Measurements from ENCODE around the gene FFAR1. TPM values are rescaled to one million over a fixed set of nuclear protein-coding genes. Genes with fewer than 3 reads are reported as not detected.
"Not testable (repeated sequence)": the region's sequence is repeated elsewhere in the genome, so short reads cannot be mapped to it uniquely, and the experiment has no call there.

Gene FFAR1
- total RNA-seq, 2 experiments from 2014 or later, result 0.10 TPM; not detected in 1

- H3K4me3 Mint-ChIP-seq, result peak within 1 kb of the TSS; percentile 67
- peak within 1 kb of the TSS; percentile 78 for H3K27ac Mint-ChIP-seq
- H3K27me3 Mint-ChIP-seq (ENCODE audit: low read depth), result no peaks in the 10 kb centered on the region
- no peaks in the 10 kb centered on the region for H3K9me3 Mint-ChIP-seq
- H3K4me1 Mint-ChIP-seq (ENCODE audit: low read depth), result peaks cover 13% of the 10 kb centered on the region
- DNase-seq, result peak; percentile 43
- H3K36me3 Mint-ChIP-seq (ENCODE audit: low read depth), result no peaks in the 10 kb centered on the region
- intact Hi-C loops (cut with micrococcal nuclease), result no loop called here
- CTCF ChIA-PET, result interaction anchor here (0.6 to 1.2 kb wide), 5 partner anchors 10 to 112 kb away, joined by 3 to 5 read pairs (median 3); partner anchors contain the start of gene FFAR1
These were observed 10.3 kb downstream of the FFAR1 start, which contains the start of gene FFAR3 for GRCh38 chr19:35357867-35358573. FFAR3 (plus strand) TSS chr19:35358460; CDS start chr19:35358891, 431 bp downstream.

- CTCF ChIA-PET; H3K27ac Mint-ChIP-seq; H3K36me3 Mint-ChIP-seq (ENCODE audit: low read depth); H3K27me3 Mint-ChIP-seq (ENCODE audit: low read depth); intact Hi-C loops (cut with micrococcal nuclease); H3K9me3 Mint-ChIP-seq: not testable (repeated sequence)
- Mint-ChIP-seq H3K4me3 (peak overlapping the region; percentile 44), H3K4me1 (ENCODE audit: low read depth) (peaks cover 12% of the 10 kb centered on the region)
- peak; percentile 33 for DNase-seq
These were observed 11.1 kb downstream of the FFAR1 start for GRCh38 chr19:35358834-35359233.

- intact Hi-C loops (cut with micrococcal nuclease); H3K4me3 Mint-ChIP-seq; H3K27ac Mint-ChIP-seq; H3K27me3 Mint-ChIP-seq (ENCODE audit: low read depth); CTCF ChIA-PET; H3K36me3 Mint-ChIP-seq (ENCODE audit: low read depth); H3K9me3 Mint-ChIP-seq; DNase-seq: not testable (repeated sequence)
- H3K4me1 Mint-ChIP-seq (ENCODE audit: low read depth), result peaks cover 12% of the 10 kb centered on the region
These were observed 11.7 kb downstream of the FFAR1 start for GRCh38 chr19:35359395-35359794.

GRCh38 chr19:35360081-35360480 is 12.4 kb downstream of the FFAR1 start:
- H3K9me3 Mint-ChIP-seq; intact Hi-C loops (cut with micrococcal nuclease); DNase-seq; H3K36me3 Mint-ChIP-seq (ENCODE audit: low read depth); CTCF ChIA-PET; H3K4me3 Mint-ChIP-seq; H3K27me3 Mint-ChIP-seq (ENCODE audit: low read depth); H3K27ac Mint-ChIP-seq: not testable (repeated sequence)
- H3K4me1 Mint-ChIP-seq (ENCODE audit: low read depth), result peaks cover 12% of the 10 kb centered on the region

- intact Hi-C loops (cut with micrococcal nuclease), result no loop called here
- Mint-ChIP-seq H3K9me3 (no peaks in the 10 kb centered on the region), H3K4me1 (ENCODE audit: low read depth) (peaks cover 12% of the 10 kb centered on the region), H3K4me3 (no peak overlapping the region), H3K36me3 (ENCODE audit: low read depth) (no peaks in the 10 kb centered on the region), H3K27me3 (ENCODE audit: low read depth) (no peaks in the 10 kb centered on the region), H3K27ac (no peak overlapping the region)
- DNase-seq, result no peak
- CTCF ChIA-PET, result interaction anchor here (0.7 to 1.4 kb wide), 2 partner anchors 8 to 134 kb away, joined by 3 to 4 read pairs; no protein-coding TSS in a partner anchor
These were observed 13.2 kb downstream of the FFAR1 start for GRCh38 chr19:35360880-35361420.

- DNase-seq, result no peak
- Mint-ChIP-seq H3K4me1 (ENCODE audit: low read depth) (peaks cover 10% of the 10 kb centered on the region), H3K9me3 (no peaks in the 10 kb centered on the region), H3K27ac (no peak overlapping the region), H3K4me3 (no peak overlapping the region), H3K27me3 (ENCODE audit: low read depth) (peaks cover 2% of the 10 kb centered on the region), H3K36me3 (ENCODE audit: low read depth) (no peaks in the 10 kb centered on the region)
- CTCF ChIA-PET, result interaction anchor here (0.6 to 1.4 kb wide), 2 partner anchors 9 to 13 kb away, joined by 3 to 4 read pairs; no protein-coding TSS in a partner anchor
- intact Hi-C loops (cut with micrococcal nuclease), result no loop called here
These were observed 14.7 kb downstream of the FFAR1 start for GRCh38 chr19:35362261-35363000.

GRCh38 chr19:35363001-35363590 is 15.4 kb downstream of the FFAR1 start:
- CTCF ChIA-PET, result interaction anchor here (0.6 kb wide), 1 partner anchor 13 kb away, joined by 3 read pairs; no protein-coding TSS in a partner anchor
- DNase-seq, result no peak
- Mint-ChIP-seq H3K4me3 (no peak overlapping the region), H3K27me3 (ENCODE audit: low read depth) (peaks cover 3% of the 10 kb centered on the region), H3K9me3 (no peaks in the 10 kb centered on the region), H3K27ac (no peak overlapping the region), H3K4me1 (ENCODE audit: low read depth) (peaks cover 4% of the 10 kb centered on the region), H3K36me3 (ENCODE audit: low read depth) (no peaks in the 10 kb centered on the region)
- intact Hi-C loops (cut with micrococcal nuclease), result no loop called here

- no peak overlapping the region for H3K4me3 Mint-ChIP-seq
- no peak overlapping the region for H3K27ac Mint-ChIP-seq
- no peaks in the 10 kb centered on the region for H3K36me3 Mint-ChIP-seq (ENCODE audit: low read depth)
- CTCF ChIA-PET, result no interaction called here
- no peaks in the 10 kb centered on the region for H3K9me3 Mint-ChIP-seq
- intact Hi-C loops (cut with micrococcal nuclease), result no loop called here
- no peaks in the 10 kb centered on the region for H3K4me1 Mint-ChIP-seq (ENCODE audit: low read depth)
- peaks cover 3% of the 10 kb centered on the region for H3K27me3 Mint-ChIP-seq (ENCODE audit: low read depth)
- no peak for DNase-seq
These were observed 16.2 kb downstream of the FFAR1 start for GRCh38 chr19:35363711-35364425.

GRCh38 chr19:35365303-35365702 is 17.6 kb downstream of the FFAR1 start:
- H3K4me1 Mint-ChIP-seq (ENCODE audit: low read depth), result no peaks in the 10 kb centered on the region
- no peaks in the 10 kb centered on the region for H3K36me3 Mint-ChIP-seq (ENCODE audit: low read depth)
- H3K9me3 Mint-ChIP-seq, result peaks cover 5% of the 10 kb centered on the region
- peaks cover 3% of the 10 kb centered on the region for H3K27me3 Mint-ChIP-seq (ENCODE audit: low read depth)
- H3K27ac Mint-ChIP-seq, result no peak overlapping the region
- intact Hi-C loops (cut with micrococcal nuclease), result no loop called here
- H3K4me3 Mint-ChIP-seq, result no peak overlapping the region
- DNase-seq, result no peak
- CTCF ChIA-PET, result no interaction called here

- Mint-ChIP-seq H3K4me3 (no peak overlapping the region), H3K36me3 (ENCODE audit: low read depth) (no peaks in the 10 kb centered on the region), H3K9me3 (peaks cover 5% of the 10 kb centered on the region), H3K27ac (no peak overlapping the region), H3K4me1 (ENCODE audit: low read depth) (no peaks in the 10 kb centered on the region), H3K27me3 (ENCODE audit: low read depth) (peaks cover 5% of the 10 kb centered on the region)
- DNase-seq, result no peak
- intact Hi-C loops (cut with micrococcal nuclease), result no loop called here
- CTCF ChIA-PET, result no interaction called here
These were observed 20.7 kb downstream of the FFAR1 start for GRCh38 chr19:35368378-35368777.

- intact Hi-C loops (cut with micrococcal nuclease), result no loop called here
These were observed 21.8 kb downstream of the FFAR1 start for GRCh38 chr19:35369522-35369921.

GRCh38 chr19:35370722-35371121 is 23.0 kb downstream of the FFAR1 start, which contains the start of gene GPR42:
GPR42 (plus strand) TSS chr19:35371068; CDS start chr19:35371360, 292 bp downstream.
- peaks cover 8% of the 10 kb centered on the region for H3K27me3 Mint-ChIP-seq (ENCODE audit: low read depth)
- H3K4me1 Mint-ChIP-seq (ENCODE audit: low read depth), result peaks cover 3% of the 10 kb centered on the region
- H3K4me3 Mint-ChIP-seq, result no peak within 1 kb of the TSS
- H3K36me3 Mint-ChIP-seq (ENCODE audit: low read depth), result no peaks in the 10 kb centered on the region
- H3K9me3 Mint-ChIP-seq, result peaks cover 5% of the 10 kb centered on the region
- CTCF ChIA-PET, result no interaction called here
- intact Hi-C loops (cut with micrococcal nuclease), result no loop called here
- H3K27ac Mint-ChIP-seq, result no peak within 1 kb of the TSS
- no peak for DNase-seq

More at GRCh38 chr19:35369522-35369921, 21.8 kb downstream of the FFAR1 start:
- Mint-ChIP-seq H3K27ac (no peak overlapping the region), H3K4me3 (no peak overlapping the region), H3K4me1 (ENCODE audit: low read depth) (no peaks in the 10 kb centered on the region), H3K36me3 (ENCODE audit: low read depth) (no peaks in the 10 kb centered on the region), H3K9me3 (peaks cover 5% of the 10 kb centered on the region), H3K27me3 (ENCODE audit: low read depth) (peaks cover 5% of the 10 kb centered on the region)
- DNase-seq, result no peak
- CTCF ChIA-PET, result no interaction called here

Data from activated naive CD4-positive, alpha-beta T cell treated with anti-CD3 and anti-CD28 coated beads for 36 hours (primary cell).